Epithelial cell of esophagus (primary cell): ENCODE measurements around the gene CACNA2D4.

Experiments
- DNase-seq: peaks from one replicate; pipeline ENCODE4 v3.0.0; 2010; ENCODE audit warnings: low read depth
- H3K4me3 ChIP-seq: 2 replicates; pipeline ENCODE4 v1.5.1; 2011; ENCODE audit warnings: mild to moderate bottlenecking, low read length, control low read depth
- TF ChIP-seq, protein P1 (sequence below): IDR thresholded peaks from 2 replicates; pipeline ENCODE4 v1.5.1; 2011; ENCODE audit warnings: low read depth, mild to moderate bottlenecking, low read length, control low read depth, inconsistent platforms; ENCODE audit not compliant: insufficient read depth; ENCODE audit errors: missing control alignments

Gene CACNA2D4, protein sequence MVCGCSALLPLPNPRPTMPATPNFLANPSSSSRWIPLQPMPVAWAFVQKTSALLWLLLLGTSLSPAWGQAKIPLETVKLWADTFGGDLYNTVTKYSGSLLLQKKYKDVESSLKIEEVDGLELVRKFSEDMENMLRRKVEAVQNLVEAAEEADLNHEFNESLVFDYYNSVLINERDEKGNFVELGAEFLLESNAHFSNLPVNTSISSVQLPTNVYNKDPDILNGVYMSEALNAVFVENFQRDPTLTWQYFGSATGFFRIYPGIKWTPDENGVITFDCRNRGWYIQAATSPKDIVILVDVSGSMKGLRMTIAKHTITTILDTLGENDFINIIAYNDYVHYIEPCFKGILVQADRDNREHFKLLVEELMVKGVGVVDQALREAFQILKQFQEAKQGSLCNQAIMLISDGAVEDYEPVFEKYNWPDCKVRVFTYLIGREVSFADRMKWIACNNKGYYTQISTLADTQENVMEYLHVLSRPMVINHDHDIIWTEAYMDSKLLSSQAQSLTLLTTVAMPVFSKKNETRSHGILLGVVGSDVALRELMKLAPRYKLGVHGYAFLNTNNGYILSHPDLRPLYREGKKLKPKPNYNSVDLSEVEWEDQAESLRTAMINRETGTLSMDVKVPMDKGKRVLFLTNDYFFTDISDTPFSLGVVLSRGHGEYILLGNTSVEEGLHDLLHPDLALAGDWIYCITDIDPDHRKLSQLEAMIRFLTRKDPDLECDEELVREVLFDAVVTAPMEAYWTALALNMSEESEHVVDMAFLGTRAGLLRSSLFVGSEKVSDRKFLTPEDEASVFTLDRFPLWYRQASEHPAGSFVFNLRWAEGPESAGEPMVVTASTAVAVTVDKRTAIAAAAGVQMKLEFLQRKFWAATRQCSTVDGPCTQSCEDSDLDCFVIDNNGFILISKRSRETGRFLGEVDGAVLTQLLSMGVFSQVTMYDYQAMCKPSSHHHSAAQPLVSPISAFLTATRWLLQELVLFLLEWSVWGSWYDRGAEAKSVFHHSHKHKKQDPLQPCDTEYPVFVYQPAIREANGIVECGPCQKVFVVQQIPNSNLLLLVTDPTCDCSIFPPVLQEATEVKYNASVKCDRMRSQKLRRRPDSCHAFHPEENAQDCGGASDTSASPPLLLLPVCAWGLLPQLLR

DNA sequence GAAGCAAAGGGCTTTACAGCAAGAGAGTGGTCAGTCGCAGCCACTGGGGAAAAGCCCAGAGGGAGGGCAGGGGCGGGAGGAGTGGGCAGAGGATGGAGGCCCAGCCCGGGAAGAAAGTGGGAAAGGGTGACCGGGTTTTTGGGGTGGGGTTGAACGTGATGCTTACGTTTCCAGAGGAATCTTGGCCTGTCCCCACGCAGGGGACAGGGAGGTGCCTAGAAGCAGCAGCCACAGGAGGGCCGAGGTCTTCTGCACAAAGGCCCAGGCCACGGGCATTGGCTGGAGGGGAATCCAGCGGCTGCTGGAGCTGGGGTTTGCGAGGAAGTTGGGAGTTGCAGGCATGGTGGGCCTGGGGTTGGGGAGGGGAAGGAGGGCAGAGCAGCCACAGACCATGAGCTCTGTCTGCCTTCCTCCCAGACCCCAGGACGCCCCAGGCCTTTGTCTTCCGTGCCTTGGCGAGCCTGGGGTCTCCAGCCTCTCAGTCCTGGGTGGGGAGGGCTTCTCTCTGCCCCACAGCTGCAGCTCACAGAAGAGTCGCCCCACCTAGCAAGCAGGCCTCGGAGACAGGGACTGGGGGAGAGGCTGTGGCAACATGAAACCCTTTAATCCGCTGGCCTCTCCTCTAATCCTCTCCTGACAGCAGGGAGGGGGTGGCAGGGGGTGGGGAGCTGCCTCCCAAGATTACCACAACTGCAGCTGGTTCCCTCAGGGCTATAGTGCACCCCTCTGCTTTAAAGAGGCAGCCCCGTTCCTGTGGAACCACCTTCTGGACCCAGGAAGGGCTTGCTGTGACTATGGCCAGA lies at the start of gene CACNA2D4:
TSS of gene CACNA2D4 (minus strand) at position 572 of the 803 bp plus-strand sequence. CDS start at position 393, 179 bp downstream.
- H3K4me3 ChIP-seq: no peak within 1 kb of the TSS
- DNase-seq: no peak
- TF ChIP-seq, protein P1, sequence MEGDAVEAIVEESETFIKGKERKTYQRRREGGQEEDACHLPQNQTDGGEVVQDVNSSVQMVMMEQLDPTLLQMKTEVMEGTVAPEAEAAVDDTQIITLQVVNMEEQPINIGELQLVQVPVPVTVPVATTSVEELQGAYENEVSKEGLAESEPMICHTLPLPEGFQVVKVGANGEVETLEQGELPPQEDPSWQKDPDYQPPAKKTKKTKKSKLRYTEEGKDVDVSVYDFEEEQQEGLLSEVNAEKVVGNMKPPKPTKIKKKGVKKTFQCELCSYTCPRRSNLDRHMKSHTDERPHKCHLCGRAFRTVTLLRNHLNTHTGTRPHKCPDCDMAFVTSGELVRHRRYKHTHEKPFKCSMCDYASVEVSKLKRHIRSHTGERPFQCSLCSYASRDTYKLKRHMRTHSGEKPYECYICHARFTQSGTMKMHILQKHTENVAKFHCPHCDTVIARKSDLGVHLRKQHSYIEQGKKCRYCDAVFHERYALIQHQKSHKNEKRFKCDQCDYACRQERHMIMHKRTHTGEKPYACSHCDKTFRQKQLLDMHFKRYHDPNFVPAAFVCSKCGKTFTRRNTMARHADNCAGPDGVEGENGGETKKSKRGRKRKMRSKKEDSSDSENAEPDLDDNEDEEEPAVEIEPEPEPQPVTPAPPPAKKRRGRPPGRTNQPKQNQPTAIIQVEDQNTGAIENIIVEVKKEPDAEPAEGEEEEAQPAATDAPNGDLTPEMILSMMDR: no peak

DNA sequence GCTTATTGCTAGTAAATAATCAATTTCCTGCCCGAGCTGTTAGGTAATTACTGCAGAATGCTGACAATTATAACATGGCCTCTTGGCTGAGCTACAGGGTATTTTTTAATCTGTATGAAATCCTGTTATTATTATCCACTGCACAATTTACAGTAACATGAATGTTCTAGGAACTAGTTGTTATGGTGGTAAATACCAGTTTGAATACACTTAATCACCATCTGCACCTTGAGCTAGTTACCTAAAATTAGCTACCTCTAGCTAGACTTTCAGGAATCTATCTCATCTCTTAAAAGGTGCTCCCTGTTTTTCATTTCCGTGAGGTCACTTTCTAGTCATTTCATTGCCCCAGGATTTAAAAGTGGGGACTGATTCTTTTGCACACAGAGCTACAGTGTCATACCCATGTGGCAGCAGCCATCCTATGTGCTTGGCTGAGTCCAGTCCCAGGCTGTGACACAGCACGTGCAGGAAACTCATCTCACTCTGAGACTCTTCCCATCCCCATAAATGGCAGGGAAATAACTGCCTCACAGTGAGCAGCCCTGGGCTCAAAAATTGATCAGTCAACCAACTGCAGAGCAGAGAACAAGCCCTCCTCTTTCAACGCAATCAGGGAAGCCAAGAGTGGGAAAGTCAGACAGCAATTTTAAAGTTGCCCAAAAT lies 48.2 kb upstream of the CACNA2D4 start:
- no peak for DNase-seq
- no peak overlapping the region for H3K4me3 ChIP-seq
- TF ChIP-seq, protein P1: no peak

DNA sequence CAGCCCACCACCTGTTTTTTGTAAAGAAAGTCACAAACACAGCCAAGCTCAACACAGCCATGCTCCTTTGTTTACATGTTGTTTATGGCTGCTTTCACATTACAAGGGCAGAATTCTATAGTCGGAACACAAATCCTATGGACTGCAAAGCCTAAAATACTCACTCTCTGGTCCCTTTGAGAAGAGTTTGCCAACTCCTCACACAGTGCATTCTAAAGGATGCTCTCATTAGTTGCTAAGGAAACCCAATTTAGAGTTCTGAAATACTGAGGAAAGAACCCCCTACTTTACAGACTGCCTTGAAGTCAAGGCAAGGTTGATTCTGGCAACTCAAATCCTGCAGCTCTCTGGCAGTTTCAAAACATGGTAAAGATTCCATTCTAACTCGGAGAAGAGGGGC lies 47.5 kb upstream of the CACNA2D4 start:
- H3K4me3 ChIP-seq: no peak overlapping the region
- DNase-seq: no peak
- TF ChIP-seq, protein P1: no peak

DNA sequence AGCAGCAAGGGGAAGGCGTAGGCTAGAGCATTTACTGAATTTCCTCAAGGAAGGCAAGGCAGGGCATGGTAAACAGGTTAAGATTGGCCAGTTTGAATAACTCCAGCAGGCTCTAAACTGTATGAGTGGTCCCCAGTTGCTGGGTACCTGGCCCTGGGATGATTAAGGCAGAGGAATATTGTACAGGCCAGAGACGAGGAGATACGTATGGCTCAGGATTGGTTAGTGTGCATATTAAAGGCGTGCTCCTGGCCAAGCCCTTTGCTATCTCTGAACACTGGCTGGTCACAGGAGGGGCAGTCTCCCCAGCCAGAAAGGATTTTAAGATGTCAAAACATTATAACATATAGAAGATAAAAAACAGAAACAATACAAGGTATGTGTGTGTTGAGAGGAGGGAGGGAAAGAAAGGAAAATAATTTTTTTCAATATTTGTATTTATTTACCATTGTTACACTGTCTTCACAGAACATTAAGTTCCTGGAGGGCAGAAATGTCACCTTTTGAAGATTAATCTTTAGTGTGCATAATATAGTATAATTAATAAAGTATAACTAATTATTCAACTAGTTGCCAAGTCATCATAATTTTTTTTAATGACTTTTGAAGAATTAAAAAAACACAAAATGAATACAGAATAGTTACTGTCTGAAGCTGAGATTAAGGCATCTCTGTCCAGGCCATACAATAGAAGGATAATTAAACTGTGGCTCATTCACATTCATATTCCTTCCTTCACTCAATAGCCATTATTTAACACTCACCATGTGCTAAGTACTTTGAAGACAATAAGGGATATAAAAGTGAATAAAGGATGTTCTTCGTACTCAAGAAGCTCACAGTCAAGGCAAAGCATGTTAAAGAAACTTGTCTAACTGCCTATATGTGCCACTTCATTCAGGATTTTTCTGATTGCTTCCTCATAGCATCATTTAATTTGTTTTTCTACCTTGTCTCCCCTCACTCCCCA lies 43.9 kb upstream of the CACNA2D4 start:
- TF ChIP-seq, protein P1: no peak
- no peak for DNase-seq
- H3K4me3 ChIP-seq: no peak overlapping the region

DNA sequence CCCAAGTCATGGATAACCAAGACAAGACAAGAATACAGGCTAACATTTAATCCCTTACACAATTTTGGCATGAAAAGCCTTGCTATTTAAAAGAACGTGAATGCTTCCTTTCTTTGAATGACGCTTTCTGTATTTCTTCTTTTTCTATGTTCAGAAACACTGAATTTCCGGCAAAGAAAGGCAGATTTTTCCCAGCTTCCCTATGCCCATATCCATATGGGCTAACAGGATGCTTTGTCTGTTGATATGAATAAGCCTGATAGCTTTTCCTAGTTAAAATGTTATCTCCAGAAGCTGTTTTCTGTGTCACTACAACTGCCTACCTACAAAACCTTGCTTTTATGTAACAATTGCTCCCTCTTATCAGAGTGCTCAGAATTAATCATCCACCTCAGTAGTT lies 38.3 kb upstream of the CACNA2D4 start:
- no peak overlapping the region for H3K4me3 ChIP-seq
- TF ChIP-seq, protein P1: no peak
- no peak for DNase-seq
